ENCODE data around the gene PTPRN2.
"Not testable (repeated sequence)": the region's sequence is repeated elsewhere in the genome, so short reads cannot be mapped to it uniquely, and the experiment has no call there.

PTPRN2 gene

GRCh38 chr7:158458716-158459282 is 128.8 kb downstream of the PTPRN2 start:
- peak in 2 of 42 donors; percentile 7 to 8 for DNase-seq

GRCh38 chr7:158458096-158458495 is 129.5 kb downstream of the PTPRN2 start:
- intact Hi-C loops (cut with DNase I) = no loop called here
- peak in 6 of 42 donors; percentile 4 to 33 (median 12) for DNase-seq

More at GRCh38 chr7:158458716-158459282, 128.8 kb downstream of the PTPRN2 start:
- intact Hi-C loops (cut with DNase I) = no loop called here

- DNase-seq = peak in 6 of 42 donors; percentile 1 to 32 (median 4)
- intact Hi-C loops (cut with DNase I) = not testable (repeated sequence)
These were observed 130.0 kb downstream of the PTPRN2 start for GRCh38 chr7:158457586-158457985.

- peak in 5 of 42 donors; percentile 0 to 25 (median 6) for DNase-seq
- intact Hi-C loops (cut with DNase I) = no loop called here
These were observed 133.0 kb downstream of the PTPRN2 start for GRCh38 chr7:158454631-158455030.

- intact Hi-C loops (cut with DNase I) = no loop called here
- DNase-seq = peak in 4 of 42 donors; percentile 2 to 16 (median 10)
These were observed 134.0 kb downstream of the PTPRN2 start for GRCh38 chr7:158453663-158454062.

GRCh38 chr7:158452331-158452730 is 135.3 kb downstream of the PTPRN2 start:
- intact Hi-C loops (cut with DNase I) = no loop called here
- peak in 4 of 42 donors; percentile 1 to 35 (median 14) for DNase-seq

- intact Hi-C loops (cut with DNase I) = no loop called here
- DNase-seq = peak in 8 of 42 donors; percentile 2 to 37 (median 18)
These were observed 137.0 kb downstream of the PTPRN2 start for GRCh38 chr7:158450476-158451124.

GRCh38 chr7:158449942-158450341 is 137.7 kb downstream of the PTPRN2 start:
- DNase-seq = peak in 6 of 42 donors; percentile 1 to 39 (median 16)
- intact Hi-C loops (cut with DNase I) = no loop called here

- intact Hi-C loops (cut with DNase I) = no loop called here
- peak in 5 of 42 donors; percentile 8 to 35 (median 17) for DNase-seq
These were observed 138.4 kb downstream of the PTPRN2 start for GRCh38 chr7:158449266-158449665.

- intact Hi-C loops (cut with DNase I) = no loop called here
- peak in 6 of 42 donors; percentile 0 to 40 (median 16) for DNase-seq
These were observed 139.1 kb downstream of the PTPRN2 start for GRCh38 chr7:158448430-158449100.

- intact Hi-C loops (cut with DNase I) = no loop called here
- DNase-seq = peak in 6 of 42 donors; percentile 0 to 39 (median 17)
These were observed 140.0 kb downstream of the PTPRN2 start for GRCh38 chr7:158447506-158448171.

- peak in 4 of 42 donors; percentile 2 to 38 (median 12) for DNase-seq
- intact Hi-C loops (cut with DNase I) = no loop called here
These were observed 140.5 kb downstream of the PTPRN2 start for GRCh38 chr7:158447151-158447505.

- DNase-seq = peak in 5 of 42 donors; percentile 1 to 41 (median 15)
- intact Hi-C loops (cut with DNase I) = no loop called here
These were observed 140.9 kb downstream of the PTPRN2 start for GRCh38 chr7:158446706-158447105.

GRCh38 chr7:158446281-158446680 is 141.3 kb downstream of the PTPRN2 start:
- intact Hi-C loops (cut with DNase I) = no loop called here
- peak in 5 of 42 donors; percentile 2 to 34 (median 17) for DNase-seq

GRCh38 chr7:158445421-158446175 is 142.0 kb downstream of the PTPRN2 start:
- DNase-seq = peak in 4 of 42 donors; percentile 7 to 41 (median 24)
- intact Hi-C loops (cut with DNase I) = no loop called here

GRCh38 chr7:158444501-158445420 is 142.9 kb downstream of the PTPRN2 start:
- intact Hi-C loops (cut with DNase I) = no loop called here
- DNase-seq = peak in 5 of 42 donors; percentile 11 to 38 (median 24)

- peak in 6 of 42 donors; percentile 10 to 41 (median 26) for DNase-seq
- intact Hi-C loops (cut with DNase I) = no loop called here
These were observed 143.7 kb downstream of the PTPRN2 start for GRCh38 chr7:158443688-158444483.

All from head of caudate nucleus (tissue), 42 donors.